GM18505 (cell line): Measurements from ENCODE around the gene C17orf113.
A peak's percentile ranks its signal among the peaks of the same experiment; 100 is the strongest.
"Not testable (repeated sequence)": the region's sequence is repeated elsewhere in the genome, so short reads cannot be mapped to it uniquely, and the experiment has no call there.

ENCODE experiments used
- ATAC-seq: cut with Tn5 transposase; IDR thresholded peaks from one replicate; pipeline ENCODE4 v1.9.1; 2021; ENCODE audit not compliant: unreplicated experiment
- POLR2A ChIP-seq: IDR thresholded peaks from 4 replicates; pipeline ENCODE4 v1.6.1; 2011; ENCODE audit warnings: borderline replicate concordance; ENCODE audit not compliant: insufficient read depth, insufficient read length; ENCODE audit errors: extremely low read depth

The C17orf113 gene

DNA sequence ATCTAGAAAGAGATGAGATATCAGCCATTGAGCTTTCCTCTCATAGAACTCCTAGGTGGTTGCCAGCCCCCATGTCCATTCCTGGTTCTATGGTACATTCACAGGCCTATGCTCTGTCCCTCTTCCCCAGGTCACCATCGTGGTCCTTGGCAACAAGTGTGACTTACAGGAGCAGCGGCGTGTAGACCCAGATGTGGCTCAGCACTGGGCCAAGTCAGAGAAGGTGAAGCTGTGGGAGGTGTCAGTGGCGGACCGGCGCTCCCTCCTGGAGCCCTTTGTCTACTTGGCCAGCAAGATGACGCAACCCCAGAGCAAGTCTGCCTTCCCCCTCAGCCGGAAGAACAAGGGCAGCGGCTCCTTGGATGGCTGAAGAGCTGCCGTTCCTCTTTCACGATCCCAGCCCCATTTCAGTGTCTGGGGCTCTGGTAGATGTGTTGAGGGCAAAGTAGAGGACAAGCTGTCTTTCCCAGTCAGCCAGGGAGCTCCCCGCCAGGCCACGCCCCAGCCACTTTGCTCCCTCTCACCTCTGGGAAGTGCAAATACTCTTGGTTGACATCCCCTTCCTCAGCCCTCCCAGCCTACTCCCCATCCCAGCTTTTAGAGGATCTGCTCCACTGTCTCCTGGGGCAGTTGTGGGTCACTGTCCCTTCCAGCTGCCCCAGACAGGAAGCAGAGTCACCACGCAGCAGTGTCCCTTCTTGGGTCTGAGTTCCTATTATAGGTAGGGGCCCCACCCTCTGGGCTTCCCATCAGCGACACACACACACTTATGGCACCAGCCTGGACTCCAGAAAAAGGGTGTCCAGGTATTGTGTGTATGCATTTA, 26.7 kb downstream of the C17orf113 start:
- TF ChIP-seq POLR2A: no peak
- no peak for ATAC-seq

- not testable (repeated sequence) for ATAC-seq
Measured at GRCh38 chr17:42020845-42021244, 29.6 kb downstream of the C17orf113 start.

DNA sequence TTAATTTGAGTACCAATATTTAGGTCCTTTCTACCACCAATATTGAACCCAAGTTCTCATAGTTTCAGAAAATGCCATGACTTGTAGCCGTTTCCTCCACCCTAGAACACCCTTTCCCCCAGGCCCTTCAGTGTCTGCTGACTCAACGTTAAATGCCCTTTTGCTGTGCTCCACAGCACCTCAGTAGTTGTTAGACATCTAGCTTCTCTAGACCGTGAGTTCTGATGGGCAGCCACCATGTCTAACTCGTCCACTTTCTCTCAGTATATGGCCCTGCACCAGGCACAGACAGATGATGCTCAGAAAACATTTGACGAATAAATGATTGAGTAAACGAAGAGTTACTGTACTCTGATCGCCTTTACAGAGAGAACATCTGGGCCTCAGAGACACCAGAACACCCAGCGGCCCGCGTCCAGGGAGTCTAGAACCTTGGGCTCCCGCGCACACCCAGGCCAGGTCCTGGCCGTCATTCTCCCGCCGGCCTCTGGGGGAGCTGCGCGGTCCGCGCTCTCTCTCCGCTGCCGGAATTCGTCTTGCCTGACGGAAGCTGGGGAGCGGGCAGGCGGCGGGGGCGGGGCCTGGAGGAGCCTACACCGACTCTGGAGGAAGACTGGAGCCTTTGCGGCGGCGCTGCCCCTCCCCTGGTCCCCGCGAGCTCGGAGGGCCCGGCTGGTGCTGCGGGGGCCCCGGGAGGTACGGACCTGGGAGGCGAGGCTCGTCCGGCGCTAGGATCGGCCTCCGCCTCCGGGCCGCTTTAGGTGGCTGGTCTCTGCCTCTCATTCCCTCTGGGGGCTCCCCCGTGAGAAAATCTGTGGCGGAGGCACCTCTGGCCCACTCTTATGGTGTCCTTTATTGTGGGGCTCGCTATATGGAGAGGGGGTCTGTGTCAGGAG, 30.6 kb downstream of the C17orf113 start, which contains the start of gene NKIRAS2:
TSS of gene NKIRAS2 (plus strand) at position 582 of the 896 bp plus-strand sequence. CDS start 1,488 bp downstream, outside the sequence.
- TF ChIP-seq POLR2A: peak; percentile 85
- peak; percentile 64 for ATAC-seq

GRCh38 chr17:42018988-42019387, 31.4 kb downstream of the C17orf113 start:
- ATAC-seq: no peak
- no peak for TF ChIP-seq POLR2A

DNA sequence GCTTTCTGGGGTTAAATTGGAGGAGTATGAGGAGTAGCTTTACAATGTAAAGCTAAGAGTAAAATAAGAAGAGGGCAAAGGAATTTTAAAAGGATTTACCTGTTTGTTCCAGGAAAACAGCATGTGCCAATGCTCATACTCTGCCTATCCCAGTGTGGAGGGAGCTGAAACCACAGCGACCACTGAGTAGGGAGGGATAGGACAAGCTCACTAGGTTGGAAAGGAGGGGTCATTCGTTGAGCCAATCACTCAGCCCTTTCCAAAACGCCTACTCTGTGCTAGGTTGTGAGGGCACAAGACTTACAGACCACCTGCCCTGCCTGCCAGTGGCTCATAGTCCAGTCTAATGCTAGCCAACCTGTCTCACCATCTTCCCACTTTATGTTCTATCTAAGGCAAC, 32.1 kb downstream of the C17orf113 start:
- TF ChIP-seq POLR2A: no peak

GRCh38 chr17:42017866-42018200, 32.6 kb downstream of the C17orf113 start:
- no peak for ATAC-seq
- TF ChIP-seq POLR2A: no peak

More for the DNA sequence above, 32.1 kb downstream of the C17orf113 start:
- no peak for ATAC-seq

DNA sequence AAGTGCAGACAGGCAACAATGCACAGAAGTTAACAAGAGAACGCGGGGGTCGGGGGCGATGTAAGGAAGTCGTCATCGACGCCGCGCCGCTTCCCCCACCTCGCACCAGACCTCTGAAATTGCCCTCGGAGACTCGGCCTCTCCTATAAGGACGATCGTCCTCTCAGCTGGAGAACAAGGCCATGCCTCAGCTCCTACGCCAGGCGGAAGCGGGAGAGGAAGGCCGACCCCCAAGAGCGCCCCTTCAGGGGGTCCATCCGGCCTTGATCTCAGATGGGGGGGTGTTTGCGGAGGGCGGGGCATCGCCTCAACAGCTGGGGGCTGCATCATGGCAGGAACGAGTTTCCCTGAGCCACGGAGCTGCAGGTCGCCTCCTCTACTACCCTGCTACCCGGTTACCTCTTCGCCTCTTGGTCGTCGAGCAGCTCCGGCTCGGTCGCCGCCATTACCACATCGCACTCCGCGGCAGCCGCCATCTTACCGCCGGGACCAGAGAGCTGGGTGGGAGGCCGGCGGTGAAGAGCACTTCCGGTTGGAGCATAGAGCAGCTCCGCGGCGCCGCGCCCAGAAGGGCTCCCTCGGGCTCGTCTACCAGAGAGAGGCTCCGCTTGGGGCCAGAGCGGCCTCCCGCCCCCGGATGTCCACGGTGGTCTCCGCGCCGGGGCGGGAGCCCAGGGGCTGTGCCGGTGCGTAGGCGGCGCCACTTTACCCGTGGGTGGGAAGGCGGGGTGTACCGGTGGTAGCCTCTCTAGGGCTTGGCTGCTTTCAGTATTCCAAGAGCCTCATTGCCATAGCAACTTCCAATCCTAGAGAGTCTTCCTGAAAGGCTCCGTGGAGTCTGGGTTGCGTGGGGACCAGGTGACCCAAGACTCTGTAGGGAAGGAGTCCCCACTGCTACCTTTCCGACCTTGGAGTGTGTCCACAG, 33.2 kb downstream of the C17orf113 start, which contains the start of gene DNAJC7:
TSS of gene DNAJC7 (minus strand) at position 499 of the 925 bp plus-strand sequence. CDS start at position 476, 23 bp downstream.
- TF ChIP-seq POLR2A: peak; percentile 89

DNA sequence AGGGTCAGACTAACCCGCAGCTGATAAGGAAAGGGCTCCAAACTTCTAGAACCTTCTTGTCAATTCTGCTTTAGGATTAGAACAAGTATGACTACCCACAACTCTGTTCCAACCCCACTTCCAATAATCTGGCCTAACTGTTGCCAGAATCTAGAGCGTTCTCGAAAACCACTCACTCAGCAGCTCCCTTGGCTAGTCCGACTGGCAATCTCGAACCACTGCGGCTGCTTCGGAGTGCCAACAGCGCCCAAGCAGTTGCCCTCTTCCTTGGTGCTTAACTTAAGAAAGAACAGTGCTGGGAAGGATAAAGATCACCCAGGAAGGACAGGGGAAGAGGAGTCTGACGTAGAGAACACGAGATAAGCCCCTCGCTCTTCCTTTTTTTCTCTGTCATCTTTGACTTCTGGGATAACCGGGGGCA, 34.0 kb downstream of the C17orf113 start:
- no peak for TF ChIP-seq POLR2A
- no peak for ATAC-seq

More for the DNA sequence above, 33.2 kb downstream of the C17orf113 start, which contains the start of gene DNAJC7:
- peak; percentile 74 for ATAC-seq

- not testable (repeated sequence) for ATAC-seq
Measured at GRCh38 chr17:42013740-42014139, 36.7 kb downstream of the C17orf113 start.

DNA sequence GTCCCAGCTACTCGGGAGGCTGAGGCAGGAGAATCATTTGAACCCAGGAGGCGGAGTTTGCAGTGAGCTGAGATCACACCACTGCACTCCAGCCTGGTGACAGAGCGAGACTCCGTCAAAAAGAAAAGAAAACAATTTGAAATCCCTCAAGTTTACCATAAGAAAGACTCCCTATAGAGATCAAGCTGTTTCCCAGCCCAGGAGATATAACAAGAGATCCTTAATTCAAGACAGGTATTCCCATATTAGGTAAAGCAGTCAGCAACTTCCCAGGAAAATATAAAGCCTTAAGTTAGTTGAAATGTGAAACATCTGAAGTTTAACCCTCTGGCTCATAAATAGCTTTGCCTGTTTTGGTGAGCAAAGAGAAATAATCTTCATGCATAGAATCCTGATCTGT, 38.0 kb downstream of the C17orf113 start:
- not testable (repeated sequence) for ATAC-seq

- TF ChIP-seq POLR2A: no peak
- no peak for ATAC-seq
Measured at GRCh38 chr17:42010898-42011516, 39.4 kb downstream of the C17orf113 start.

DNA sequence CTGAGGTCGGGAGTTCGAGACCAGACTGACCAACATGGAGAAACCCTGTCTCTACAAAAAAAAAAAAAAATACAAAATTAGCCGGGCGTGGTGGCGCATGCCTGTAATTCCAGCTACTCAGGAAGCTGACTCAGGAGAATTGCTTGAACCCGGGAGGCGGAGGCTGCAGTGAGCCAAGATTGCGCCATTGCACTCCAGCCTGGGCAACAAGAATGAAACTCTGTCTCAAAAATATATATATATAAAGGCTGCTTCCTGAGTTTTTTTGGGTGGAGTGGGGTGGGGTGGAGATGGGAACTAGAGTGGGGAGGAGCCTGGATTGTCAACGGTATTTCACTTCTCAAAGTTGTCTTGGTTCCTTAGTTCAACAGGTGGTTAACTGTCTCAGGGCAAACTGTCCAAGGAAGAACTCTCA, 40.1 kb downstream of the C17orf113 start:
- not testable (repeated sequence) for ATAC-seq

- no peak for ATAC-seq
- TF ChIP-seq POLR2A: no peak
Measured at GRCh38 chr17:42009170-42009569, 41.2 kb downstream of the C17orf113 start.
